ENCODE data around the gene WHRN.

Gene WHRN

GRCh38 chr9:114505187-114506081, at the start of gene WHRN:
Gene WHRN, minus strand, starts transcription at chr9:114505473. Its CDS starts 672 bp downstream, at chr9:114504801.
- no peak within 1 kb of the TSS for H3K27ac ChIP-seq (ENCODE audit: low read depth, low read length)
- H3K9me3 ChIP-seq (ENCODE audit: control insufficient read depth in 5 of 5, low read length in 5 of 5) = no peaks in the 10 kb centered on the region
- H3K36me3 ChIP-seq (ENCODE audit: control insufficient read depth in 5 of 5, insufficient read depth in 5 of 5, low read length in 5 of 5) = no peaks in the 10 kb centered on the region
- H3K4me1 ChIP-seq (ENCODE audit: control insufficient read depth in 5 of 5, insufficient read depth in 5 of 5, low read length in 5 of 5) = peaks cover 2 to 30% (median 19%) of the 10 kb centered on the region in 5 donors
- peak within 1 kb of the TSS in 4 of 5 donors; percentile 16 to 71 (median 50) for H3K9ac ChIP-seq (ENCODE audit: low read length in 5 of 5)
- H3K27me3 ChIP-seq (ENCODE audit: control insufficient read depth in 5 of 5, insufficient read depth in 4 of 5, low read length in 5 of 5) = peaks cover 0 to 11% (median under 1%) of the 10 kb centered on the region in 5 donors
- H3K4me3 ChIP-seq (ENCODE audit: low read depth in 1 of 5, low read length in 5 of 5) = peak within 1 kb of the TSS; percentile 66 to 78 (median 68)

- Histone ChIP-seq H3K9ac (ENCODE audit: low read length in 5 of 5) (no peak overlapping the region), H3K4me1 (ENCODE audit: control insufficient read depth in 5 of 5, insufficient read depth in 5 of 5, low read length in 5 of 5) (no peaks in the 10 kb centered on the region), H3K36me3 (ENCODE audit: control insufficient read depth in 5 of 5, insufficient read depth in 5 of 5, low read length in 5 of 5) (no peaks in the 10 kb centered on the region), H3K4me3 (ENCODE audit: low read depth in 1 of 5, low read length in 5 of 5) (no peak overlapping the region), H3K27ac (ENCODE audit: low read depth, low read length) (no peak overlapping the region), H3K27me3 (ENCODE audit: control insufficient read depth in 5 of 5, insufficient read depth in 4 of 5, low read length in 5 of 5) (peaks cover 0 to 4% (median 0%) of the 10 kb centered on the region in 5 donors), H3K9me3 (ENCODE audit: control insufficient read depth in 5 of 5, low read length in 5 of 5) (peaks cover 0 to 5% (median 0%) of the 10 kb centered on the region in 5 donors)
Measured at GRCh38 chr9:114553202-114553601, 47.9 kb upstream of the WHRN start.

- peaks cover 0 to 4% (median 0%) of the 10 kb centered on the region in 5 donors for H3K27me3 ChIP-seq (ENCODE audit: control insufficient read depth in 5 of 5, insufficient read depth in 4 of 5, low read length in 5 of 5)
- no peaks in the 10 kb centered on the region for H3K36me3 ChIP-seq (ENCODE audit: control insufficient read depth in 5 of 5, insufficient read depth in 5 of 5, low read length in 5 of 5)
- H3K9me3 ChIP-seq (ENCODE audit: control insufficient read depth in 5 of 5, low read length in 5 of 5) = peaks cover 0 to 9% (median 0%) of the 10 kb centered on the region in 5 donors
- no peak overlapping the region for H3K4me3 ChIP-seq (ENCODE audit: low read depth in 1 of 5, low read length in 5 of 5)
- no peaks in the 10 kb centered on the region for H3K4me1 ChIP-seq (ENCODE audit: control insufficient read depth in 5 of 5, insufficient read depth in 5 of 5, low read length in 5 of 5)
- no peak overlapping the region for H3K9ac ChIP-seq (ENCODE audit: low read length in 5 of 5)
- no peak overlapping the region for H3K27ac ChIP-seq (ENCODE audit: low read depth, low read length)
Measured at GRCh38 chr9:114552706-114553105, 47.4 kb upstream of the WHRN start.

GRCh38 chr9:114551750-114552685, 46.7 kb upstream of the WHRN start:
- Histone ChIP-seq H3K4me1 (ENCODE audit: control insufficient read depth in 5 of 5, insufficient read depth in 5 of 5, low read length in 5 of 5) (no peaks in the 10 kb centered on the region), H3K4me3 (ENCODE audit: low read depth in 1 of 5, low read length in 5 of 5) (no peak overlapping the region), H3K27ac (ENCODE audit: low read depth, low read length) (no peak overlapping the region), H3K9ac (ENCODE audit: low read length in 5 of 5) (no peak overlapping the region), H3K36me3 (ENCODE audit: control insufficient read depth in 5 of 5, insufficient read depth in 5 of 5, low read length in 5 of 5) (no peaks in the 10 kb centered on the region), H3K27me3 (ENCODE audit: control insufficient read depth in 5 of 5, insufficient read depth in 4 of 5, low read length in 5 of 5) (peaks cover 0 to 4% (median 0%) of the 10 kb centered on the region in 5 donors), H3K9me3 (ENCODE audit: control insufficient read depth in 5 of 5, low read length in 5 of 5) (peaks cover 0 to 9% (median 0%) of the 10 kb centered on the region in 5 donors)

GRCh38 chr9:114549697-114550330, 44.5 kb upstream of the WHRN start:
- Histone ChIP-seq H3K9me3 (ENCODE audit: control insufficient read depth in 5 of 5, low read length in 5 of 5) (peaks cover 0 to 5% (median 0%) of the 10 kb centered on the region in 5 donors), H3K9ac (ENCODE audit: low read length in 5 of 5) (no peak overlapping the region), H3K4me3 (ENCODE audit: low read depth in 1 of 5, low read length in 5 of 5) (no peak overlapping the region), H3K36me3 (ENCODE audit: control insufficient read depth in 5 of 5, insufficient read depth in 5 of 5, low read length in 5 of 5) (no peaks in the 10 kb centered on the region), H3K27ac (ENCODE audit: low read depth, low read length) (no peak overlapping the region), H3K4me1 (ENCODE audit: control insufficient read depth in 5 of 5, insufficient read depth in 5 of 5, low read length in 5 of 5) (no peaks in the 10 kb centered on the region), H3K27me3 (ENCODE audit: control insufficient read depth in 5 of 5, insufficient read depth in 4 of 5, low read length in 5 of 5) (peaks cover 0 to 4% (median 3%) of the 10 kb centered on the region in 5 donors)

GRCh38 chr9:114546851-114547250, 41.6 kb upstream of the WHRN start:
- Histone ChIP-seq H3K4me1 (ENCODE audit: control insufficient read depth in 5 of 5, insufficient read depth in 5 of 5, low read length in 5 of 5) (no peaks in the 10 kb centered on the region), H3K36me3 (ENCODE audit: control insufficient read depth in 5 of 5, insufficient read depth in 5 of 5, low read length in 5 of 5) (no peaks in the 10 kb centered on the region), H3K9me3 (ENCODE audit: control insufficient read depth in 5 of 5, low read length in 5 of 5) (peaks cover 0 to 5% (median 0%) of the 10 kb centered on the region in 5 donors), H3K4me3 (ENCODE audit: low read depth in 1 of 5, low read length in 5 of 5) (no peak overlapping the region), H3K27ac (ENCODE audit: low read depth, low read length) (no peak overlapping the region), H3K9ac (ENCODE audit: low read length in 5 of 5) (no peak overlapping the region), H3K27me3 (ENCODE audit: control insufficient read depth in 5 of 5, insufficient read depth in 4 of 5, low read length in 5 of 5) (peaks cover 0 to 4% (median 2%) of the 10 kb centered on the region in 5 donors)

GRCh38 chr9:114545055-114545454, 39.8 kb upstream of the WHRN start:
- Histone ChIP-seq H3K27me3 (ENCODE audit: control insufficient read depth in 5 of 5, insufficient read depth in 4 of 5, low read length in 5 of 5) (peaks cover 0 to 4% (median 0%) of the 10 kb centered on the region in 5 donors), H3K27ac (ENCODE audit: low read depth, low read length) (no peak overlapping the region), H3K4me3 (ENCODE audit: low read depth in 1 of 5, low read length in 5 of 5) (no peak overlapping the region), H3K36me3 (ENCODE audit: control insufficient read depth in 5 of 5, insufficient read depth in 5 of 5, low read length in 5 of 5) (no peaks in the 10 kb centered on the region), H3K4me1 (ENCODE audit: control insufficient read depth in 5 of 5, insufficient read depth in 5 of 5, low read length in 5 of 5) (peaks cover 0 to under 1% (median 0%) of the 10 kb centered on the region in 5 donors), H3K9me3 (ENCODE audit: control insufficient read depth in 5 of 5, low read length in 5 of 5) (peaks cover 0 to 5% (median 0%) of the 10 kb centered on the region in 5 donors), H3K9ac (ENCODE audit: low read length in 5 of 5) (no peak overlapping the region)

- Histone ChIP-seq H3K27me3 (ENCODE audit: control insufficient read depth in 5 of 5, insufficient read depth in 4 of 5, low read length in 5 of 5) (no peaks in the 10 kb centered on the region), H3K27ac (ENCODE audit: low read depth, low read length) (no peak overlapping the region), H3K9me3 (ENCODE audit: control insufficient read depth in 5 of 5, low read length in 5 of 5) (no peaks in the 10 kb centered on the region), H3K4me3 (ENCODE audit: low read depth in 1 of 5, low read length in 5 of 5) (no peak overlapping the region), H3K4me1 (ENCODE audit: control insufficient read depth in 5 of 5, insufficient read depth in 5 of 5, low read length in 5 of 5) (peaks cover 0 to 8% (median 0%) of the 10 kb centered on the region in 5 donors), H3K9ac (ENCODE audit: low read length in 5 of 5) (no peak overlapping the region), H3K36me3 (ENCODE audit: control insufficient read depth in 5 of 5, insufficient read depth in 5 of 5, low read length in 5 of 5) (no peaks in the 10 kb centered on the region)
Measured at GRCh38 chr9:114539701-114540380, 34.6 kb upstream of the WHRN start.

GRCh38 chr9:114538241-114538640, 33.0 kb upstream of the WHRN start:
- Histone ChIP-seq H3K9me3 (ENCODE audit: control insufficient read depth in 5 of 5, low read length in 5 of 5) (no peaks in the 10 kb centered on the region), H3K27me3 (ENCODE audit: control insufficient read depth in 5 of 5, insufficient read depth in 4 of 5, low read length in 5 of 5) (no peaks in the 10 kb centered on the region), H3K36me3 (ENCODE audit: control insufficient read depth in 5 of 5, insufficient read depth in 5 of 5, low read length in 5 of 5) (no peaks in the 10 kb centered on the region), H3K4me3 (ENCODE audit: low read depth in 1 of 5, low read length in 5 of 5) (no peak overlapping the region), H3K9ac (ENCODE audit: low read length in 5 of 5) (no peak overlapping the region), H3K4me1 (ENCODE audit: control insufficient read depth in 5 of 5, insufficient read depth in 5 of 5, low read length in 5 of 5) (peaks cover 0 to 8% (median 0%) of the 10 kb centered on the region in 5 donors), H3K27ac (ENCODE audit: low read depth, low read length) (no peak overlapping the region)
